Astrocyte of the hippocampus (primary cell): Measurements from ENCODE around the gene OR2AJ1.

Source experiments
- DNase-seq: peaks from one replicate; pipeline ENCODE4 v3.0.0; 2011; ENCODE audit warnings: low read depth, low spot score

Gene OR2AJ1

DNA sequence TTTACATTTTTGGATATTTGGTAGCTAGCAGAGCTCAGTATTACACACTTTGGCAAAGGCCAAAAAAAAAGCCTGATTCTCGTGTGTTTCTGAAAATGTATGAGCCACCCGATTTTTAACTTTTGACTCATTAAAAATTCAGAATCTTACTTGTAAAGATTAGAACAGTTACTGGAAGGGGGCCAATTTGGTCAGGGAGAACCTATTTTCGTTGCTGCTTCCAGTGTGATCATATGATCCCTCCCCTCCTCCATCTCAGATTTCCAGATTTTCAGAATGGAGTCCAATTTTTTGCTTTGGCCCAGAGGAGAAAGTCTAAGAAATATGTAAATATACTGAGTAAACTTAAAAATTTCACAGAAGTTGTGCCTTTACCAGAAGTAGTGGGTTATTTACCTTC is 37.1 kb downstream of the OR2AJ1 start:
- DNase-seq: no peak

GRCh38 chr1:247962911-247963588 is 38.4 kb downstream of the OR2AJ1 start:
- DNase-seq: peak; percentile 1

GRCh38 chr1:247964933-247965332 is 40.2 kb downstream of the OR2AJ1 start, which contains the start of gene OR2AK2:
Gene OR2AK2 (plus strand): TSS chr1:247965233. CDS start chr1:247965377, 144 bp downstream.
- DNase-seq: no peak

GRCh38 chr1:247966532-247967204 is 42.0 kb downstream of the OR2AJ1 start:
- DNase-seq: no peak
